Measurements from ENCODE around the gene BSCL2.
A peak's percentile ranks its signal among the peaks of the same experiment; 100 is the strongest.
"Not testable (repeated sequence)": the region's sequence is repeated elsewhere in the genome, so short reads cannot be mapped to it uniquely, and the experiment has no call there.

BSCL2 gene

GRCh38 chr11:62719302-62719978 is 12.2 kb upstream of the BSCL2 start:
- DNase-seq (ENCODE audit: low read depth in 2 of 2, low spot score in 1 of 2) = no peak

- no peak for DNase-seq (ENCODE audit: low read depth in 2 of 2, low spot score in 1 of 2)
Measured at GRCh38 chr11:62716816-62717215, 9.6 kb upstream of the BSCL2 start.

- DNase-seq (ENCODE audit: low read depth in 2 of 2, low spot score in 1 of 2) = no peak
Measured at GRCh38 chr11:62716206-62716605, 9.0 kb upstream of the BSCL2 start.

- no peak for DNase-seq (ENCODE audit: low read depth in 2 of 2, low spot score in 1 of 2)
Measured at GRCh38 chr11:62715150-62716130, 8.2 kb upstream of the BSCL2 start.

- DNase-seq (ENCODE audit: low read depth in 2 of 2, low spot score in 1 of 2) = no peak
Measured at GRCh38 chr11:62713343-62713742, 6.1 kb upstream of the BSCL2 start.

- no peak for DNase-seq (ENCODE audit: low read depth in 2 of 2, low spot score in 1 of 2)
Measured at GRCh38 chr11:62712861-62713260, 5.6 kb upstream of the BSCL2 start.

- no peak for DNase-seq (ENCODE audit: low read depth in 2 of 2, low spot score in 1 of 2)
Measured at GRCh38 chr11:62712276-62712812, 5.1 kb upstream of the BSCL2 start.

- DNase-seq (ENCODE audit: low read depth in 2 of 2, low spot score in 1 of 2) = no peak
Measured at GRCh38 chr11:62710001-62710345, 2.7 kb upstream of the BSCL2 start.

GRCh38 chr11:62709247-62710000 is 2.2 kb upstream of the BSCL2 start:
- DNase-seq (ENCODE audit: low read depth in 2 of 2, low spot score in 1 of 2) = peak; percentile 94

- no peak for DNase-seq (ENCODE audit: low read depth in 2 of 2, low spot score in 1 of 2)
Measured at GRCh38 chr11:62708793-62709192, 1.6 kb upstream of the BSCL2 start.

GRCh38 chr11:62708392-62708791 is 1.2 kb upstream of the BSCL2 start:
- DNase-seq (ENCODE audit: low read depth in 2 of 2, low spot score in 1 of 2) = no peak

GRCh38 chr11:62706850-62707247 is 375 bp downstream of the BSCL2 start:
- no peak for DNase-seq (ENCODE audit: low read depth in 2 of 2, low spot score in 1 of 2)

- DNase-seq (ENCODE audit: low read depth in 2 of 2, low spot score in 1 of 2) = peak; percentile 90 to 93
Measured at GRCh38 chr11:62705880-62706849, 1.1 kb downstream of the BSCL2 start.

- no peak for DNase-seq (ENCODE audit: low read depth in 2 of 2, low spot score in 1 of 2)
Measured at GRCh38 chr11:62705413-62705812, 1.8 kb downstream of the BSCL2 start.

- DNase-seq (ENCODE audit: low read depth in 2 of 2, low spot score in 1 of 2) = not testable (repeated sequence)
Measured at GRCh38 chr11:62703921-62704320, 3.3 kb downstream of the BSCL2 start.

GRCh38 chr11:62702246-62702645 is 5.0 kb downstream of the BSCL2 start:
- no peak for DNase-seq (ENCODE audit: low read depth in 2 of 2, low spot score in 1 of 2)

- peak; percentile 53 to 64 for DNase-seq (ENCODE audit: low read depth in 2 of 2, low spot score in 1 of 2)
Measured at GRCh38 chr11:62694455-62695167, 12.6 kb downstream of the BSCL2 start.

- DNase-seq (ENCODE audit: low read depth in 2 of 2, low spot score in 1 of 2) = not testable (repeated sequence)
Measured at GRCh38 chr11:62693624-62694023, 13.6 kb downstream of the BSCL2 start.

- no peak for DNase-seq (ENCODE audit: low read depth in 2 of 2, low spot score in 1 of 2)
Measured at GRCh38 chr11:62689421-62690183, 17.6 kb downstream of the BSCL2 start, which contains the start of gene LRRN4CL. Gene LRRN4CL, minus strand, starts transcription at chr11:62689530. Its CDS starts 1,022 bp downstream, at chr11:62688508.
